Vagina (tissue), 2 donors: ENCODE data around the gene KCP.

Source experiments
- CTCF ChIP-seq, 3 experiments: fragments of 450-650 bp in 2 of 3; fragments of 200-600 bp in 1 of 3; sonication (generic) in 1 of 3; IDR thresholded peaks; one replicate each; pipeline ENCODE4 v1.5.1; 2017 to 2019; ENCODE audit warnings: antibody characterized with exemption in 3 of 3, mild to moderate bottlenecking in 2 of 3, moderate library complexity in 2 of 3
- POLR2A ChIP-seq, 2 donors: fragments of 450-650 bp; IDR thresholded peaks; one replicate each; pipeline ENCODE4 v1.6.1; 2017; ENCODE audit warnings: antibody characterized with exemption in 2 of 2, mild to moderate bottlenecking in 2 of 2, moderate library complexity in 2 of 2
- POLR2AphosphoS5 ChIP-seq, 2 donors: sonication (generic); formaldehyde crosslinking; IDR thresholded peaks; one replicate each; pipeline ENCODE4 v1.9.0; 2017; ENCODE audit warnings: antibody characterized with exemption in 2 of 2, mild to moderate bottlenecking in 2 of 2, low read depth in 1 of 2; ENCODE audit not compliant: insufficient read depth in 1 of 2

GRCh38 chr7:128948976-128949760, 38.7 kb upstream of the KCP start:
- TF ChIP-seq POLR2AphosphoS5 (IDR thresholded peaks at IDR 0.05; ENCODE audit: insufficient read depth in 1 of 2, low read depth in 1 of 2) (no peak), CTCF (IDR thresholded peaks at IDR 0.05) (no peak), POLR2A (IDR thresholded peaks at IDR 0.05) (no peak)
